Thoracic aorta (tissue), 2 donors: ENCODE results near the gene FYB1. TPM values are rescaled to one million over a fixed set of nuclear protein-coding genes. Genes with fewer than 3 reads are reported as not detected.

ENCODE experiments used
- ATAC-seq: fragments of 150-250 bp; one replicate; pipeline ENCODE4 v1.8.0; 2017; ENCODE audit warnings: low read depth; ENCODE audit not compliant: insufficient number of reproducible peaks, low FRiP score
- DNase-seq: peaks from one replicate; pipeline ENCODE4 v3.0.0-alpha.2; 2020; ENCODE audit warnings: low spot score
- H3K27ac ChIP-seq, 2 donors: fragments of 200-600 bp; sonication (generic); 1 replicate in 1 of 2; 2 replicates in 1 of 2; pipeline ENCODE4 v1.5.1; 2016; ENCODE audit warnings: mild to moderate bottlenecking in 2 of 2, moderate library complexity in 2 of 2
- H3K27me3 ChIP-seq: fragments of 200-600 bp; sonication (generic); replicated peaks from 2 replicates; pipeline ENCODE4 v1.6.0; 2016; ENCODE audit warnings: mild to moderate bottlenecking; ENCODE audit not compliant: insufficient read depth
- H3K36me3 ChIP-seq: fragments of 200-600 bp; sonication (generic); one replicate; pipeline ENCODE4 v1.5.1; 2016
- H3K4me1 ChIP-seq, 2 donors: fragments of 200-600 bp; sonication (generic); 1 replicate in 1 of 2; 2 replicates in 1 of 2; pipeline versions ENCODE4 v1.5.1 to v1.6.0; 2016; ENCODE audit warnings: low read depth in 2 of 2, mild to moderate bottlenecking in 1 of 2; ENCODE audit not compliant: control insufficient read depth in 1 of 2
- H3K4me3 ChIP-seq: fragments of 200-600 bp; sonication (generic); 2 replicates; pipeline ENCODE4 v1.5.1; 2016; ENCODE audit warnings: mild to moderate bottlenecking
- H3K9me3 ChIP-seq: fragments of 200-600 bp; sonication (generic); 2 replicates; pipeline ENCODE4 v1.5.1; 2016
- CTCF ChIP-seq: fragments of 200-600 bp; sonication (generic); IDR thresholded peaks from one replicate; pipeline ENCODE4 v1.5.1; 2019; ENCODE audit warnings: antibody characterized with exemption
- total RNA-seq, 2 donors: library from RNA; depleted of rRNA; stranded (reverse); fragments of >200 nt; gene quantifications; one replicate each; pipeline versions ENCODE4 v1.1.0 to v1.2.3, GENCODE V29; 2016

FYB1 gene
- total RNA-seq, 2 donors from 2014 or later: 12.9 to 29.8 TPM

DNA sequence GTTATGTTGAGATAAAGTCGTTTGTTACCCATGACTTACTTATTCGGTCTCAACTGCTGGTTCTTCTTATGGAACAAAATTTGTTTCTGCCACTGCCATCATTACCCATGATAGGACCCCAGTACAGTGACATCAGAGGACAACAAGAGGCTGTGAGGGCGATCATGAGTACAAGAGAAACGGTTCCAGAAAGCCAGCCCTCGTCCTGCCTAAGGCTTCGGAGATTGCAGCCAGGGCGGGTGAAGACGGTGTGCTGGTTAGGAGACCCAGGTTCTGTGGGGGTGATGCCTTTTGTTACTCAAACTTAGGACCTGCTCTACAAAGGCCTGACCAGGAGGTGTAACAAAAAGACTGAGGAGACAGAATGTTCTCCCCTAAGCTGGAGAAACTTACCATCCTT lies 10.9 kb downstream of the FYB1 start:
- H3K27ac ChIP-seq: no peak overlapping the region
- no peaks in the 10 kb centered on the region for H3K36me3 ChIP-seq
- DNase-seq (no peak), ATAC-seq (no peak)
- no peak overlapping the region for H3K4me3 ChIP-seq
- H3K4me1 ChIP-seq: no peaks in the 10 kb centered on the region
- H3K9me3 ChIP-seq: no peaks in the 10 kb centered on the region
- TF ChIP-seq CTCF: no peak
- no peaks in the 10 kb centered on the region for H3K27me3 ChIP-seq

DNA sequence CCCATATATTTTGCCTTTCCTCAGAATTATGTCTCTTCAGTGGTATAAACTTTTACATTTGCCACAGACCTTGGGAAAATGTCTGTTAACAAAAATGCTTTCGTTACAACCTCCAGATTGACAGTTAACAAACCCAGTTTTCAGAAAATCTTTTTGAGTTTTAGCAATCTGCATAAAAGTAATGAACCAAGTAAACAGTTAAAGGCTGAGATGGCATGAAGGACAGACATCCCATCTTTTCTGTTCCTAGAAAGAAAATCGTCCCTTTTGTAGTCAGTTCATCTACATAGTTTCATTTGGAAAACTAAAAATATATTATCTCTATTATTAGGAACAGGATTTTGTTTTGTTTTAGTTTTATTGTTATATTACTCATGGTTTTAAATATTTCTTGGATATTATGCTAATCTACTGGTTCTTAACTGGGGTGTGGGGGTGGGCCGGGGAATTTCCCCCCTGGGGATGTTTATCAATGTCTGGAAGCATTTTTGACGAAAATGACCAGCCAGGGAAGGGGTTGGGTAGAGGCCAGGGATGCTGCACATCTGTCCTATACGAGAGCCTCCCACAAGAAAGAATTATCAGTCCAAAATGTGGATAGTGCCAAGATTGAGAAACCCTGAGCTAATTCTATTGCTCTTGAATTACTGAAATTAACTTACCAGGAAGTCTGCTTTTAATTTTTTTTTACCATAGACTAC lies 11.9 kb downstream of the FYB1 start:
- TF ChIP-seq CTCF: no peak
- no peaks in the 10 kb centered on the region for H3K4me1 ChIP-seq
- no peak overlapping the region for H3K4me3 ChIP-seq
- no peaks in the 10 kb centered on the region for H3K36me3 ChIP-seq
- no peak overlapping the region for H3K27ac ChIP-seq
- no peaks in the 10 kb centered on the region for H3K9me3 ChIP-seq
- H3K27me3 ChIP-seq: no peaks in the 10 kb centered on the region
- no peak for ATAC-seq
- DNase-seq: no peak

DNA sequence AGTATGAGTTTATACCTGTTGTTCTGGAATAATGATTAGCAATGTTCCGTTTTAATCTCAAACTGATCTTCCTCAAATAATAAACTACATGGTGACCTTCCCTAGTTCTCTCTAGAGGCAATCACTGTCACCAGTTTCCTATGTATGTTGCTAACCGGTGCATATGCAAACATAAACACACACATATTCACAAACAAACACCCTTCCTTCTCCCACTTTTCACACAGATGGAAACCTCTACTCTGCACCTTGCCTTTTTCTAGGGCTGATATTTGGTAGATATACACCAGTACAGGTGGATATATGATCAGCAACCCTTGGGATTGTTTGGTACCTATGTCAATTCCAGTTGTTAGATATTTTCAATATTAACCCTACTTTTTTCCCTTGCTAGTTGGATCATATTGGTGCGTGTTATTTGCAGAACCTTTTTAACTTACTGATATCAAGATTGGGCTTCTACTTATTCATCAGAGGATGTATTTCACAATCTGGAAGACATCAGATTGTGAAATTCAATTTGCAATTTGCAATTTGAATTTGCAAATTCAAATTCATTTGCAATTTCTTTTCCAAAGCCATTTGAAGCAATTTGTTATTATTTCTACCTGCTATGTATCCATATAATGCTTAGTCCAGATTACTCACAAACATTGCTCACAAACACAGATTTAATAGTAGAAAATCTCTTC lies 12.6 kb downstream of the FYB1 start:
- no peak for DNase-seq
- TF ChIP-seq CTCF: no peak
- H3K4me3 ChIP-seq: no peak overlapping the region

GRCh38 chr5:39205550-39205949 lies 13.8 kb downstream of the FYB1 start:
- no peak overlapping the region for H3K4me3 ChIP-seq
- no peak for DNase-seq
- ATAC-seq: no peak
- H3K4me1 ChIP-seq: no peaks in the 10 kb centered on the region
- no peak for TF ChIP-seq CTCF
- no peak overlapping the region for H3K27ac ChIP-seq
- H3K27me3 ChIP-seq: no peaks in the 10 kb centered on the region
- H3K36me3 ChIP-seq: no peaks in the 10 kb centered on the region
- no peaks in the 10 kb centered on the region for H3K9me3 ChIP-seq

More for the DNA sequence above, 12.6 kb downstream of the FYB1 start:
- no peaks in the 10 kb centered on the region for H3K9me3 ChIP-seq
- H3K4me1 ChIP-seq: no peaks in the 10 kb centered on the region
- ATAC-seq: no peak
- no peaks in the 10 kb centered on the region for H3K27me3 ChIP-seq
- no peak overlapping the region for H3K27ac ChIP-seq
- H3K36me3 ChIP-seq: no peaks in the 10 kb centered on the region

DNA sequence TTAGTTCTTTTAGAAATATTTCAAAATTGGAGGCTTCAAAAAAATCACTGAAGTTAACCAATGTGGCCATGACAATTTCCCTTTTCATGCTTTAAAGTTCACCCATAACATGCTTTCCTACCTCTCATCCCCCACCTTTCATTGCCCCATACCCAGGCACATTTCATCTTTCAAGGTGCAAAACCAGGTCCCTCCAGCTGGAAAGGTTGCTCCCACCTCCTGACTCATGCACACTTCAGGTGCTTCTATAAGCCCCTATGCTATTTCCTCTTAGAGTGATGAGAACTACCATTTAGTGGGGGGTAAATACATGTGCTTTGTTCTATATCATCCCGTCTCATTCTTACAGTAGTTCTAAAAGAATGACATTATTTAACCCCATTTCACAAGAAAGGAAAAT lies 15.4 kb downstream of the FYB1 start:
- ATAC-seq (no peak), DNase-seq (no peak)
- H3K4me3 ChIP-seq: no peak overlapping the region
- H3K36me3 ChIP-seq: no peaks in the 10 kb centered on the region
- TF ChIP-seq CTCF: no peak
- H3K9me3 ChIP-seq: no peaks in the 10 kb centered on the region
- no peaks in the 10 kb centered on the region for H3K4me1 ChIP-seq
- no peaks in the 10 kb centered on the region for H3K27me3 ChIP-seq
- H3K27ac ChIP-seq: no peak overlapping the region
